Suprapubic skin (tissue), 3 donors: ENCODE measurements around the gene ZBTB4.

Source experiments
- POLR2A ChIP-seq, 2 donors: fragments of 450-650 bp; IDR thresholded peaks; one replicate each; pipeline ENCODE4 v1.6.1; 2017; ENCODE audit warnings: antibody characterized with exemption in 2 of 2, mild to moderate bottlenecking in 2 of 2, moderate library complexity in 2 of 2
- TF ChIP-seq, protein P1 (sequence below), 2 donors: fragments of 200-600 bp in 1 of 2; fragments of 450-650 bp in 1 of 2; sonication (generic) in 1 of 2; IDR thresholded peaks; one replicate each; pipeline ENCODE4 v1.5.1; 2016 to 2019; ENCODE audit warnings: antibody characterized with exemption in 2 of 2, mild to moderate bottlenecking in 1 of 2, moderate library complexity in 1 of 2

DNA sequence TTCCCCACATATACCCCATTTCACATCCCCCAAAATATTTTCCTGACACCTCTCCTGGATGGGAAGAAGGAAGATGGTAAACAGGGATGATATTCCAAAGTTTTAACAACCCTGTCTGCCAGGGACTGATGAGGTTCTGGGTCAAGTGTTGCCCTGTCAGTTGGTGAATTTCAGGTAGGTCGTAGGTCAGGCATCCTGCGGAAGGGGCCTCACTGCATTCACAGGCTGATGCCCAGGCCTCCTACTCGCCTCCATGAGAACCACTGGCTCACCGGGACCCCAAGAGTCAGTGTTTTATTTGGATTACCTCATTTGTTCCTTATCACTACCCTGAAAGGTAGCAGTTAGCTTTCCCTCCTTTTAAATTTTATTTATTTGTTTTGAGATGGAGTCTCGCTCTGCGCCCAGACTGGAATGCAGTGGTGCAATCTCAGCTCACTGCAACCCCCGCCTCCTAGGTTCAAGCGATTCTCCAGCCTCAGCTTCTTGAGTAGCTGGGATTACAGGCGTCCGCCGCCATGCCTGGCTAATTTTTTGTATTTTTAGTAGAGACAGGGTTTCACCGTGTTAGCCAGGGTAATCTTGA is 10.5 kb downstream of the ZBTB4 start:
- no peak for TF ChIP-seq POLR2A (IDR thresholded peaks at IDR 0.05)
- TF ChIP-seq, protein P1, sequence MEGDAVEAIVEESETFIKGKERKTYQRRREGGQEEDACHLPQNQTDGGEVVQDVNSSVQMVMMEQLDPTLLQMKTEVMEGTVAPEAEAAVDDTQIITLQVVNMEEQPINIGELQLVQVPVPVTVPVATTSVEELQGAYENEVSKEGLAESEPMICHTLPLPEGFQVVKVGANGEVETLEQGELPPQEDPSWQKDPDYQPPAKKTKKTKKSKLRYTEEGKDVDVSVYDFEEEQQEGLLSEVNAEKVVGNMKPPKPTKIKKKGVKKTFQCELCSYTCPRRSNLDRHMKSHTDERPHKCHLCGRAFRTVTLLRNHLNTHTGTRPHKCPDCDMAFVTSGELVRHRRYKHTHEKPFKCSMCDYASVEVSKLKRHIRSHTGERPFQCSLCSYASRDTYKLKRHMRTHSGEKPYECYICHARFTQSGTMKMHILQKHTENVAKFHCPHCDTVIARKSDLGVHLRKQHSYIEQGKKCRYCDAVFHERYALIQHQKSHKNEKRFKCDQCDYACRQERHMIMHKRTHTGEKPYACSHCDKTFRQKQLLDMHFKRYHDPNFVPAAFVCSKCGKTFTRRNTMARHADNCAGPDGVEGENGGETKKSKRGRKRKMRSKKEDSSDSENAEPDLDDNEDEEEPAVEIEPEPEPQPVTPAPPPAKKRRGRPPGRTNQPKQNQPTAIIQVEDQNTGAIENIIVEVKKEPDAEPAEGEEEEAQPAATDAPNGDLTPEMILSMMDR (IDR thresholded peaks at IDR 0.05) = no peak
